K562 treated with DMSO at 1 percent for 12 hours (cell line): ENCODE measurements around the gene LILRA6. TPM values are rescaled to one million over a fixed set of nuclear protein-coding genes. Genes with fewer than 3 reads are reported as not detected.

ENCODE experiments used
- total RNA-seq: library from RNA; unstranded; fragments of 300-600 nt; gene quantifications from 2 replicates; pipeline ENCODE4 v1.2.3, GENCODE V29; 2022; ENCODE audit not compliant: insufficient read depth

Gene LILRA6
- total RNA-seq = not detected in 2 replicates

GRCh38 chr19:54242646-54243045 is at the start of gene LILRA6:
LILRA6 (minus strand) TSS chr19:54242790.

GRCh38 chr19:54281007-54281728 is 38.6 kb upstream of the LILRA6 start, which contains the start of gene LILRB2:
LILRB2 (minus strand) TSS chr19:54281110; CDS start chr19:54280496, 614 bp downstream.

GRCh38 chr19:54257116-54257480 is 14.5 kb upstream of the LILRA6 start, which contains the start of gene LILRB5:
LILRB5 (minus strand) TSS chr19:54257273; CDS start chr19:54257193, 80 bp downstream.

GRCh38 chr19:54222474-54223276 is 19.9 kb downstream of the LILRA6 start, which contains the start of gene LILRB3:
LILRB3 (minus strand) TSS chr19:54223007; CDS start chr19:54222976, 31 bp downstream.

GRCh38 chr19:54191011-54191810 is 51.4 kb downstream of the LILRA6 start, which contains the start of gene TSEN34:
TSEN34 (plus strand) TSS chr19:54191308; CDS start chr19:54191365, 57 bp downstream.

GRCh38 chr19:54189145-54189734 is 53.4 kb downstream of the LILRA6 start, which contains the start of gene MBOAT7:
MBOAT7 (minus strand) TSS chr19:54189580; CDS start chr19:54188508, 1,072 bp downstream.

Other genes starting within 250 kb of the LILRA6 start
- gene VSTM1, start 178.9 kb downstream of the LILRA6 start, total RNA-seq = not detected in 2 replicates
- gene TARM1, start 161.4 kb downstream of the LILRA6 start, total RNA-seq = not detected in 2 replicates
- 0.81 and 2.3 TPM in 2 replicates for gene OSCAR, start 142.0 kb downstream of the LILRA6 start, total RNA-seq
- 99.7 and 108 TPM in 2 replicates for gene NDUFA3, start 139.9 kb downstream of the LILRA6 start, total RNA-seq
- gene TFPT, start 127.1 kb downstream of the LILRA6 start, total RNA-seq = 6.7 and 10.4 TPM in 2 replicates
- gene PRPF31, start 127.0 kb downstream of the LILRA6 start, total RNA-seq = 63.2 and 71.2 TPM in 2 replicates
- gene CNOT3, start 105.0 kb downstream of the LILRA6 start, total RNA-seq = 34.4 and 66.8 TPM in 2 replicates
- 5.8 and 6.1 TPM in 2 replicates for gene LENG1, start 83.1 kb downstream of the LILRA6 start, total RNA-seq
- gene TMC4, start 69.6 kb downstream of the LILRA6 start, total RNA-seq = 7.6 TPM in 1 of 2 replicates, not detected in the other
- 154 and 235 TPM in 2 replicates for gene MBOAT7, start 53.2 kb downstream of the LILRA6 start, total RNA-seq
- 64.9 and 72.2 TPM in 2 replicates for gene TSEN34, start 51.5 kb downstream of the LILRA6 start, total RNA-seq
- 5,624 and 9,005 TPM in 2 replicates for gene RPS9, start 41.9 kb downstream of the LILRA6 start, total RNA-seq
- not detected in 2 replicates for gene LILRB3, start 19.8 kb downstream of the LILRA6 start, total RNA-seq
- not detected in 2 replicates for gene LILRB5, start 14.5 kb upstream of the LILRA6 start, total RNA-seq
- not detected in 2 replicates for gene LILRB2, start 38.3 kb upstream of the LILRA6 start, total RNA-seq
- gene LILRA5, start 70.4 kb upstream of the LILRA6 start, total RNA-seq = 0.86 TPM in 1 of 2 replicates, not detected in the other
- not detected in 2 replicates for gene LILRA4, start 96.4 kb upstream of the LILRA6 start, total RNA-seq
- gene LAIR1, start 122.1 kb upstream of the LILRA6 start, total RNA-seq = 3.2 TPM in 1 of 2 replicates, not detected in the other
- not detected in 2 replicates for gene TTYH1, start 172.7 kb upstream of the LILRA6 start, total RNA-seq
- 46.7 and 133 TPM in 2 replicates for gene LENG8, start 206.4 kb upstream of the LILRA6 start, total RNA-seq
- gene LENG9, start 221.0 kb upstream of the LILRA6 start, total RNA-seq = 0.35 TPM in 1 of 2 replicates, not detected in the other
- gene CDC42EP5, start 230.5 kb upstream of the LILRA6 start, total RNA-seq = 1.4 TPM in 1 of 2 replicates, not detected in the other